Fibroblast of lung (primary cell): ENCODE data around the gene VGF.

Experiments
- EZH2 ChIP-seq: IDR thresholded peaks from 2 replicates; pipeline ENCODE4 v1.5.1; 2012; ENCODE audit warnings: low read length, control low read depth, mild to moderate bottlenecking; ENCODE audit errors: missing control alignments
- TF ChIP-seq, protein P1 (sequence below), 2 donors: IDR thresholded peaks in 1 of 2; conservative IDR thresholded peaks in 1 of 2; 1 replicate in 1 of 2; 2 replicates in 1 of 2; pipeline ENCODE4 v1.5.1; 2011 to 2012; ENCODE audit warnings: low read length in 2 of 2, control low read depth in 1 of 2, inconsistent platforms in 1 of 2, low read depth in 1 of 2, mild to moderate bottlenecking in 1 of 2

GRCh38 chr7:101137651-101138212 is 27.6 kb downstream of the VGF start:
- TF ChIP-seq, protein P1, sequence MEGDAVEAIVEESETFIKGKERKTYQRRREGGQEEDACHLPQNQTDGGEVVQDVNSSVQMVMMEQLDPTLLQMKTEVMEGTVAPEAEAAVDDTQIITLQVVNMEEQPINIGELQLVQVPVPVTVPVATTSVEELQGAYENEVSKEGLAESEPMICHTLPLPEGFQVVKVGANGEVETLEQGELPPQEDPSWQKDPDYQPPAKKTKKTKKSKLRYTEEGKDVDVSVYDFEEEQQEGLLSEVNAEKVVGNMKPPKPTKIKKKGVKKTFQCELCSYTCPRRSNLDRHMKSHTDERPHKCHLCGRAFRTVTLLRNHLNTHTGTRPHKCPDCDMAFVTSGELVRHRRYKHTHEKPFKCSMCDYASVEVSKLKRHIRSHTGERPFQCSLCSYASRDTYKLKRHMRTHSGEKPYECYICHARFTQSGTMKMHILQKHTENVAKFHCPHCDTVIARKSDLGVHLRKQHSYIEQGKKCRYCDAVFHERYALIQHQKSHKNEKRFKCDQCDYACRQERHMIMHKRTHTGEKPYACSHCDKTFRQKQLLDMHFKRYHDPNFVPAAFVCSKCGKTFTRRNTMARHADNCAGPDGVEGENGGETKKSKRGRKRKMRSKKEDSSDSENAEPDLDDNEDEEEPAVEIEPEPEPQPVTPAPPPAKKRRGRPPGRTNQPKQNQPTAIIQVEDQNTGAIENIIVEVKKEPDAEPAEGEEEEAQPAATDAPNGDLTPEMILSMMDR (conservative IDR thresholded peaks at IDR 0.05 in 1 of 2, IDR thresholded peaks at IDR 0.05 in 1 of 2; ENCODE audit: low read depth in 1 of 2, low read length in 2 of 2), result no peak
- TF ChIP-seq EZH2, result no peak
